Keratinocyte (primary cell): ENCODE data around the gene CDC42EP3. TPM values are rescaled to one million over a fixed set of nuclear protein-coding genes. Genes with fewer than 3 reads are reported as not detected.

Experiments used
- DNase-seq: peaks from one replicate; pipeline ENCODE4 v3.0.0-alpha.2; 2011; ENCODE audit warnings: low read depth, missing footprints, low spot score
- FAIRE-seq: peaks from 2 replicates; lab custom pipeline; 2011; peaks lifted over from hg19 to GRCh38; lab: Jason Lieb, UNC
- H2AFZ ChIP-seq: 2 replicates; pipeline ENCODE4 v1.6.0; 2012; ENCODE audit warnings: low read length, control low read depth, inconsistent platforms; ENCODE audit not compliant: control insufficient read depth
- H3K27ac ChIP-seq: 2 replicates; pipeline ENCODE4 v1.5.1; 2011; ENCODE audit warnings: low read length; ENCODE audit not compliant: control insufficient read depth, insufficient read depth
- H3K27me3 ChIP-seq: 3 replicates; pipeline ENCODE4 v1.6.0; 2011; ENCODE audit warnings: low read length; ENCODE audit not compliant: control insufficient read depth, insufficient read depth; ENCODE audit errors: extremely low read depth
- H3K36me3 ChIP-seq, 2 experiments: 2 replicates in 1 of 2; 3 replicates in 1 of 2; pipeline ENCODE4 v1.5.1; 2011; ENCODE audit warnings: low read length in 2 of 2, mild to moderate bottlenecking in 1 of 2; ENCODE audit not compliant: control insufficient read depth in 2 of 2, insufficient read depth in 2 of 2; ENCODE audit errors: extremely low read depth in 1 of 2
- H3K4me1 ChIP-seq: 3 replicates; pipeline ENCODE4 v1.5.1; 2011; ENCODE audit warnings: low read length; ENCODE audit not compliant: control insufficient read depth, insufficient read depth; ENCODE audit errors: extremely low read depth
- H3K4me2 ChIP-seq: 3 replicates; pipeline ENCODE4 v1.6.0; 2011; ENCODE audit warnings: low read depth, low read length; ENCODE audit not compliant: control insufficient read depth, insufficient read depth; ENCODE audit errors: extremely low read depth
- H3K4me3 ChIP-seq, 3 experiments: fragments of 200-600 bp in 1 of 3; sonication (generic) in 1 of 3; 2 replicates in 2 of 3; 3 replicates in 1 of 3; pipeline ENCODE4 v1.5.1; 2011 to 2016; ENCODE audit warnings: low read length in 3 of 3, mild to moderate bottlenecking in 3 of 3, control low read depth in 2 of 3, inconsistent platforms in 1 of 3, low read depth in 1 of 3, mixed read lengths in 1 of 3, mixed run types in 1 of 3, moderate library complexity in 1 of 3; ENCODE audit not compliant: control insufficient read depth in 2 of 3, insufficient read depth in 2 of 3; ENCODE audit errors: extremely low read depth in 1 of 3
- H3K79me2 ChIP-seq: 2 replicates; pipeline ENCODE4 v1.6.0; 2012; ENCODE audit warnings: low read length; ENCODE audit not compliant: control insufficient read depth, insufficient read depth
- H3K9ac ChIP-seq: 3 replicates; pipeline ENCODE4 v1.6.0; 2011; ENCODE audit warnings: low read length; ENCODE audit not compliant: control insufficient read depth, insufficient read depth; ENCODE audit errors: extremely low read depth
- H3K9me1 ChIP-seq: 3 replicates; pipeline ENCODE4 v1.6.0; 2011; ENCODE audit warnings: low read length; ENCODE audit not compliant: control insufficient read depth, insufficient read depth; ENCODE audit errors: extremely low read depth
- H3K9me3 ChIP-seq: 2 replicates; pipeline ENCODE4 v1.5.1; 2012; ENCODE audit warnings: low read depth, low read length; ENCODE audit not compliant: control insufficient read depth
- H4K20me1 ChIP-seq: 3 replicates; pipeline ENCODE4 v1.6.0; 2011; ENCODE audit warnings: low read length; ENCODE audit not compliant: control insufficient read depth, insufficient read depth; ENCODE audit errors: extremely low read depth
- CTCF ChIP-seq, 3 experiments: IDR thresholded peaks in 1 of 3; conservative IDR thresholded peaks in 1 of 3; optimal IDR thresholded peaks in 1 of 3; 2 replicates in 2 of 3; 3 replicates in 1 of 3; pipeline versions ENCODE3 to v1.5.1; 2011; ENCODE audit warnings: low read length in 3 of 3, mild to moderate bottlenecking in 3 of 3, moderate library complexity in 2 of 3, control low read depth in 1 of 3, inconsistent platforms in 1 of 3; ENCODE audit not compliant: insufficient read depth in 2 of 3; ENCODE audit errors: extremely low read depth in 1 of 3
- EZH2 ChIP-seq: IDR thresholded peaks from one replicate; pipeline ENCODE4 v1.6.1; 2012; ENCODE audit warnings: inconsistent platforms, mild to moderate bottlenecking, low read length, moderate library complexity
- dilution Hi-C: fragments of 300-500 bp; cut with MboI; formaldehyde crosslinking; loops from one replicate; pipeline ENCODE4 v1.7.0; 2020; ENCODE audit warnings: low sequenced_read_pairs; ENCODE audit not compliant: extremely low pct_ligation_motif_present
- polyA plus RNA-seq, 5 experiments: library from polyadenylated mRNA; depleted of rRNA in 3 of 5; stranded (reverse) in 3 of 5; stranded (forward) in 1 of 5; unstranded in 1 of 5; fragments of >200 nt; gene quantifications; 1 replicate in 1 of 5; 2 replicates in 3 of 5; 3 replicates in 1 of 5; pipeline versions ENCODE4 v1.2.1 to v1.2.3, GENCODE V29; 2011 to 2012; ENCODE audit warnings: missing spikeins in 2 of 5, low read depth in 1 of 5, low replicate concordance in 1 of 5

Gene CDC42EP3
- polyA plus RNA-seq, 1 donor (not counting 4 experiments of a cell fraction or from before 2014, with no cell fraction given): 34.6 TPM

- Histone ChIP-seq H3K4me1 (no peaks in the 10 kb centered on the region), H2AFZ (no peak overlapping the region), H4K20me1 (no peaks in the 10 kb centered on the region), H3K27me3 (no peaks in the 10 kb centered on the region), H3K36me3 (no peaks in the 10 kb centered on the region), H3K27ac (no peak overlapping the region), H3K4me2 (no peak overlapping the region), H3K9me3 (no peaks in the 10 kb centered on the region), H3K4me3 (no peak overlapping the region), H3K9ac (no peak overlapping the region), H3K9me1 (no peaks in the 10 kb centered on the region), H3K79me2 (no peaks in the 10 kb centered on the region)
- FAIRE-seq (no peak), DNase-seq (no peak)
- TF ChIP-seq EZH2 (no peak), CTCF (optimal IDR thresholded peaks at IDR 0.05 in 1 of 3, IDR thresholded peaks at IDR 0.05 in 1 of 3, conservative IDR thresholded peaks at IDR 0.05 in 1 of 3; ENCODE audit: extremely low read depth in 1 of 3, insufficient read depth in 2 of 3, low read length in 3 of 3) (no peak)
- dilution Hi-C loops: no loop called here
Observed at GRCh38 chr2:37683241-37683640, 11.8 kb upstream of the CDC42EP3 start.

- H3K9me3 ChIP-seq: no peaks in the 10 kb centered on the region
- no peak overlapping the region for H3K27ac ChIP-seq
- no peaks in the 10 kb centered on the region for H3K79me2 ChIP-seq
- H3K27me3 ChIP-seq: no peaks in the 10 kb centered on the region
- H3K4me2 ChIP-seq: no peak overlapping the region
- no peak overlapping the region for H2AFZ ChIP-seq
- H3K4me3 ChIP-seq: no peak overlapping the region
- FAIRE-seq (no peak), DNase-seq (no peak)
- no peak overlapping the region for H3K9ac ChIP-seq
- no peak for TF ChIP-seq CTCF (optimal IDR thresholded peaks at IDR 0.05 in 1 of 3, IDR thresholded peaks at IDR 0.05 in 1 of 3, conservative IDR thresholded peaks at IDR 0.05 in 1 of 3; ENCODE audit: extremely low read depth in 1 of 3, insufficient read depth in 2 of 3, low read length in 3 of 3)
- TF ChIP-seq EZH2: no peak
- no peaks in the 10 kb centered on the region for H3K4me1 ChIP-seq
- dilution Hi-C loops: no loop called here
- H4K20me1 ChIP-seq: no peaks in the 10 kb centered on the region
- no peaks in the 10 kb centered on the region for H3K9me1 ChIP-seq
- H3K36me3 ChIP-seq: no peaks in the 10 kb centered on the region
Observed at GRCh38 chr2:37682473-37682872, 11.0 kb upstream of the CDC42EP3 start.
